HUES64 (cell line): ENCODE results near the gene GABPA. TPM values are rescaled to one million over a fixed set of nuclear protein-coding genes. Genes with fewer than 3 reads are reported as not detected.
"Not testable (repeated sequence)": the region's sequence is repeated elsewhere in the genome, so short reads cannot be mapped to it uniquely, and the experiment has no call there.

Experiments
- H3K27ac ChIP-seq: 2 replicates; pipeline ENCODE4 v1.7.0; 2013; ENCODE audit warnings: low read depth, low read length, inconsistent platforms
- H3K27me3 ChIP-seq: 2 replicates; pipeline ENCODE4 v1.6.1; 2013; ENCODE audit warnings: mild to moderate bottlenecking, low read length; ENCODE audit not compliant: insufficient read depth
- H3K36me3 ChIP-seq: 2 replicates; pipeline ENCODE4 v1.6.1; 2013; ENCODE audit warnings: mild to moderate bottlenecking, low read length; ENCODE audit not compliant: insufficient read depth
- H3K4me1 ChIP-seq: 2 replicates; pipeline ENCODE4 v1.6.1; 2013; ENCODE audit warnings: mild to moderate bottlenecking, low read length, moderate library complexity; ENCODE audit not compliant: insufficient read depth
- H3K4me3 ChIP-seq: 2 replicates; pipeline ENCODE4 v1.5.1; 2013; ENCODE audit warnings: mild to moderate bottlenecking, low read length, moderate library complexity
- H3K9ac ChIP-seq: 2 replicates; pipeline ENCODE4 v1.6.1; 2013; ENCODE audit warnings: mild to moderate bottlenecking, low read depth, low read length
- H3K9me3 ChIP-seq: 2 replicates; pipeline ENCODE4 v1.6.1; 2013; ENCODE audit warnings: low read depth, low read length; ENCODE audit not compliant: insufficient read depth
- WGBS: fragments of 150-250, 120-280 bp; methylation state at CpG from one replicate; pipeline ENCODE4 v1.1.7; 2013; ENCODE audit warnings: missing lambda C conversion rate; 5-methylcytosine and 5-hydroxymethylcytosine counted together
- polyA plus RNA-seq, 2 experiments: library from polyadenylated mRNA; stranded (reverse); fragments of 50-300 nt; gene quantifications; one replicate each; pipeline ENCODE4 v1.2.3, GENCODE V29; 2013

The GABPA gene
- polyA plus RNA-seq (2013, experiment 1 of 2), result 18.1 TPM
- 21.0 TPM for polyA plus RNA-seq (2013, experiment 2 of 2)

DNA sequence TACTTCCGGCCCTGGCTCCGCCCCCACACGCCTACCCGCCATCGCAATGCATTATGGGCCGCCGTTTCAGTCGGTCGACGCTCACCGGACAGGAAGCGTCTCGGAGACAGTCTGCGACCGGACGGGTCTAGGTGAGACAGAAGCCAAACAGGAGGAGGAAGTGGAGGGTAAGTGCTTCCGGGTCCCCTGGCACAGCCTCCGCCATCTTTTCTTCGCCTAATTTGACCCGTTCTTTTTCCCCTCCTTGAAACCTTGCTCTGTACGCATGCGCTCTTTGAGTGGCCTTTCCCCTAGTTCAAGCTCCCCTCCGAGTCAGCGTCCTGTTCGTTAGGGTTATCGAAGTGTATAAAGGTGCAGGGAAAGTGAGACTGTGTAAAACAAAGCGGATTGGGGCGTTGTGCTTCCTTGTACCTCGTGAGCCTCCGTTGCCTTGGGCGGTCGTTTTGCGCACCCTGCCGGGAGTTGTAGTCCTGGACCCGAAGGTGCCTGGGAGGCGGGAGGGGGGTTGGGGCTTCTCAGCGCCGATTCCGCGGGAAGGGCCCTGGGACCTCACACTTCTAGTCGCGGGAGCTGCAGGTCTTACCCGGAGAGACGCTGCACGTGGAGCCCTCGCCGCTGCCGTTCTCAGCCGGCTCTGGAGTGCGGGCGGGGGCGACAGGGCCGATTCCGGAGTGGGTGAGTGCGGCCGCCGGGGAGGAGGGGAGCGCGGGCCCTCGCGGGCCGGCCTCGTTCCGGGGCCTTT, at the start of gene GABPA, which contains the start of gene ATP5PF:
TSS of gene GABPA (plus strand) at position 69 of the 742 bp plus-strand sequence. CDS start 6,627 bp downstream, outside the sequence.
TSS of gene ATP5PF (minus strand) at position 1 of the 742 bp plus-strand sequence. CDS start 5,110 bp downstream, outside the sequence.
- peak within 1 kb of the TSS; percentile 99 for H3K27ac ChIP-seq
- under 1% methylated on average over 63 of the region's 64 CpGs for WGBS
- no peaks in the 10 kb centered on the region for H3K9me3 ChIP-seq
- H3K9ac ChIP-seq, result peak within 1 kb of the TSS; percentile 98
- peak within 1 kb of the TSS; percentile 73 for H3K4me3 ChIP-seq
- peaks cover 2% of the 10 kb centered on the region for H3K36me3 ChIP-seq
- H3K27me3 ChIP-seq, result no peaks in the 10 kb centered on the region
- peaks cover 13% of the 10 kb centered on the region; the same call in 1 of the 2 replicates for H3K4me1 ChIP-seq

GRCh38 chr21:25687787-25688186, 47.0 kb upstream of the GABPA start:
- no peak overlapping the region for H3K9ac ChIP-seq
- 92% methylated on average over 4 of the region's 4 CpGs for WGBS

DNA sequence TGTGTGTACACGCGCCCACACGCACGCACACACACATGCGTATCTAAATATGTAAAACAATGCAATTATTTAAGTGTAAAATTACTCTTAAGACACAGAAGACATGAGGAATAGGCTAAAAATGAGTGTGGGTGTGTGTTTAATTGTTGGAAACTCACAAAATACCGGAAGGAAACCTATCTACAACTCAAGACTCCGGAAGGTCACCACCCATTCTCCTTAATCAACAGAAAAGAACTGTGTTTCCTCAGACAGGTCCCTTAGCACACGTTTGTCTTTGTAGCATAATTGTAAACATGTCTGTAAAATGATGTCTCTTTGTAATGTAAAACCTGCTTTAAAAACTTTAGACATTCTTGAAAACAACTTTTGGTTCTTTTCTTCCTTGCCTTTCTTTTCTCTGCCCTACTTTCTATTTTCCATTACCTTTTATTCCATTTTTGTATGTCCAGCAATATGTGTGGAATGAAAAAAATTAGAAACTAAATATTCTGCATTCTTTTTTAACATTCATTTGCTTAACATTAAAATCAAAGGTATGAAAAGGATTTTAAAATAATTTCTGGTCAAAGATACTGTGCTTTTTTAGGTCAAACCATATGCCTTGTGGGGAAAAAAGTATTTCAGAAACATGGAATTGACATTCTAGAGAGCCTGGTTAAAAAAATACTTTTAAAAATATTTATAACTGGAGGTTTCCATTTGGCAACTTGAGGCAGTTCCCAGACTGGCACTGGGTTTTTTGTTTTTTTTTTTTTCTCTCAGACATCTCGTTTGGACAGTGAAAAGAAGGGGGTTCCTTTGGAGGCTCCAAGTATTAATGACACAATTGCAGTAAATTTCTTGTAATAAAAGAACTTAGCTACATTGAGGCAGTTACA, 46.3 kb upstream of the GABPA start:
- Histone ChIP-seq H3K9me3 (no peaks in the 10 kb centered on the region), H3K36me3 (no peaks in the 10 kb centered on the region), H3K4me3 (no peak overlapping the region), H3K27me3 (no peaks in the 10 kb centered on the region), H3K9ac (no peak overlapping the region), H3K4me1 (no peaks in the 10 kb centered on the region), H3K27ac (no peak overlapping the region)
- 92% methylated on average over 3 of the region's 9 CpGs for WGBS

More at GRCh38 chr21:25687787-25688186, 47.0 kb upstream of the GABPA start:
- Histone ChIP-seq H3K36me3 (no peaks in the 10 kb centered on the region), H3K27ac (no peak overlapping the region), H3K4me1 (no peaks in the 10 kb centered on the region), H3K27me3 (no peaks in the 10 kb centered on the region), H3K9me3 (no peaks in the 10 kb centered on the region), H3K4me3 (no peak overlapping the region)

- no peaks in the 10 kb centered on the region for H3K4me1 ChIP-seq
Observed at GRCh38 chr21:25689226-25689625, 45.5 kb upstream of the GABPA start.

GRCh38 chr21:25691976-25692375, 42.8 kb upstream of the GABPA start:
- Histone ChIP-seq H3K4me3 (no peak overlapping the region), H3K27me3 (no peaks in the 10 kb centered on the region), H3K4me1 (no peaks in the 10 kb centered on the region), H3K27ac (no peak overlapping the region), H3K9me3 (no peaks in the 10 kb centered on the region), H3K36me3 (no peaks in the 10 kb centered on the region), H3K9ac (no peak overlapping the region)
- WGBS, result 99% methylated on average over 2 of the region's 3 CpGs

More at GRCh38 chr21:25689226-25689625, 45.5 kb upstream of the GABPA start:
- Histone ChIP-seq H3K36me3 (no peaks in the 10 kb centered on the region), H3K9ac (no peak overlapping the region), H3K27me3 (no peaks in the 10 kb centered on the region), H3K9me3 (no peaks in the 10 kb centered on the region), H3K27ac (no peak overlapping the region), H3K4me3 (no peak overlapping the region)
- WGBS, result 76% methylated on average over 1 of the region's 1 CpG

DNA sequence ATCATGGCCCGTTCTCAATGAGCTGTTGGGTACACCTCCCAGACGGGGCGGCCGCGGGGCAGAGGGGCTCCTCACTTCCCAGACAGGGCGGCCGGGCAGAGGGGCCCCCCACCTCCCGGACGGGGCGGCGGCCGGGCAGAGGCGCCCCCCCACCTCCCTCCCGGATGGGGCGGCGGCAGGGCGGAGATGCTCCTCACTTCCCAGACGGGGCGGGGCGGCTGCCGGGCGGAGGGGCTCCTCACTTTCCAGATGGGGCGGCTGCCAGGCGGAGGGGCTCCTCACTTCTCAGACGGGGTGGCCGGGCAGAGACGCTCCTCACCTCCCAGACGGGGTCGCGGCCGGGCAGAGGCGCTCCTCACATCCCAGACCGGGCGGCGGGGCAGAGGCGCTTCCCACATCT, 39.3 kb upstream of the GABPA start:
- H3K27ac ChIP-seq, H3K4me1 ChIP-seq, H3K36me3 ChIP-seq, H3K4me3 ChIP-seq, H3K9me3 ChIP-seq, H3K27me3 ChIP-seq, H3K9ac ChIP-seq: not testable (repeated sequence)
- 93% methylated on average over 36 of the region's 36 CpGs for WGBS

GRCh38 chr21:25700741-25701140, 34.0 kb upstream of the GABPA start:
- H3K36me3 ChIP-seq, result no peaks in the 10 kb centered on the region
- H3K27ac ChIP-seq, result no peak overlapping the region
- H3K4me1 ChIP-seq, result no peaks in the 10 kb centered on the region
- no peak overlapping the region for H3K9ac ChIP-seq
- no peak overlapping the region for H3K4me3 ChIP-seq
- WGBS, result 90% methylated on average over 1 of the region's 1 CpG
- H3K9me3 ChIP-seq, result 0 out of 2 replicates have a peak, but pooled peaks cover 2% of the 10 kb centered on the region
- no peaks in the 10 kb centered on the region for H3K27me3 ChIP-seq

- no peaks in the 10 kb centered on the region for H3K36me3 ChIP-seq
- no peak overlapping the region for H3K4me3 ChIP-seq
- WGBS, result 71% methylated on average over 1 of the region's 4 CpGs
- H3K27me3 ChIP-seq, result no peaks in the 10 kb centered on the region
- 0 out of 2 replicates have a peak, but pooled peaks cover 2% of the 10 kb centered on the region for H3K9me3 ChIP-seq
- H3K4me1 ChIP-seq, result no peaks in the 10 kb centered on the region
- no peak overlapping the region for H3K27ac ChIP-seq
- H3K9ac ChIP-seq, result no peak overlapping the region
Observed at GRCh38 chr21:25701529-25701928, 33.2 kb upstream of the GABPA start.

- WGBS, result 78% methylated on average over 6 of the region's 7 CpGs
- no peaks in the 10 kb centered on the region for H3K9me3 ChIP-seq
- no peak overlapping the region for H3K27ac ChIP-seq
- no peaks in the 10 kb centered on the region for H3K4me1 ChIP-seq
- H3K27me3 ChIP-seq, result no peaks in the 10 kb centered on the region
- no peaks in the 10 kb centered on the region for H3K36me3 ChIP-seq
- H3K4me3 ChIP-seq, result no peak overlapping the region
- no peak overlapping the region for H3K9ac ChIP-seq
Observed at GRCh38 chr21:25708467-25709065, 26.2 kb upstream of the GABPA start.

DNA sequence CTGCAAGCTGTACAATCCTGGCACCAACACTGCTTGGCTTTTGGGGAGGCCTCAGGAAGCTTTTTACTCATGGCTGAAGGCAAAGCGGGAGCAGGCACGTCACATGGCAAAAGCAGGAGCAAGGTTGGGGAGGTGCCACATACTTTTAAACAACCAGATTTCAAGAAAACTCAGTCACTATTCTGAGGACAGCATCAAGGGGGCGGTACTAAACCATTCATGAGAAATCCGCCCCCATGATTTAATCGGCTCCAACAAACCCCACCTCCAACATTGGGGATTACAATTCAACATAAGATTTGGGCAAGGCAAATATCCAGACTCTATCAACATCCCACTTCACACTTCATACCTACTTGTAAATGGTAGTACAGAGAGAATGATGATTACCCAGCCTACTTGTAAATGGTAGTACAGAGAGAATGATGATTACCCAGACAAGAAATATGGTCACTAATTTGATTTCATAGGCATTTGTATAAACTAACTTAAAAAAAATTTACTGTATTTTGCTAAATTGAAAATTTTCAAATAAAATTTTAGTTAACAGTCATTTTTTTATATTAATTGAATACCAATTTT, 25.0 kb upstream of the GABPA start:
- H3K4me1 ChIP-seq, result no peaks in the 10 kb centered on the region
- H3K36me3 ChIP-seq, result no peaks in the 10 kb centered on the region
- H3K27ac ChIP-seq, result no peak overlapping the region
- H3K27me3 ChIP-seq, result no peaks in the 10 kb centered on the region
- H3K9ac ChIP-seq, result no peak overlapping the region
- 93% methylated on average over 5 of the region's 5 CpGs for WGBS
- no peaks in the 10 kb centered on the region for H3K9me3 ChIP-seq
- H3K4me3 ChIP-seq, result no peak overlapping the region
